Measurements from ENCODE around the gene ORAI2. TPM values are rescaled to one million over a fixed set of nuclear protein-coding genes. Genes with fewer than 3 reads are reported as not detected.

ORAI2 gene
- total and polyA plus RNA-seq, 2 of the 13 experiments (the other 11 are each of a cell fraction or from before 2014, with no cell fraction given): 3.0 to 6.0 TPM

DNA sequence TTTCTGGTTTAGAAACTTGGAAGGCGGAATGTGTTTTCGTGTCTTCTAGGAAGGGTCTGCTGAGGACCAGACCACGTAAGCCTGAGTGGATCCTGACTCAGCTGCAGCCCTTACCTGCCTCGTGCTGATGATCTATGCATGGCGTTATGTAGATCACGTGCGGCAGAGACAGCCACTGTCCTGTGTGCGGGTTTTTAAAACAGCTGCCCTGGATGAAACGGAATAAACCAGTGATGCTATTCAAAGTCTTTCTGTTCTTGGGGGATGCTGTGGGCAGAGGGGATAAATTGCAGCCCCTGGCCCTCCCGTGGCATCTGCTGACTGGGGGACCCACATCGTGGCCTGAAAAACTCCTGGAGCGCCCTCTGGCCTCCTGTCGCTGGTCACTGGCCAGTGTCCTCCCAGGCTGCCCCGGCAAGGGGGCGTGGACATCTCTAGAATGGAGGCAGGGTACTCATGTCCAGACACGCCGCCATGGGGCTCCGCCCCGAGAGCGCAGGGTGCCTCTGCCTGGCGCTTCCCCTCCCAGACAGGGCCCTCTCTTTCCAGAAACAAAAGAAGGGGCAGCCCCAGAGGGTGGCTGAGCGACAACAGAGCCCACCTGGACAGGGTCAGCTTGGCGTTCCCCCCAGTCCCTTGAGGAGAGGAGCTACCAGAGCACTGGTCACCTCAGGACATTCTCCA is 18.1 kb downstream of the ORAI2 start (continued):
- TF ChIP-seq, protein P1, sequence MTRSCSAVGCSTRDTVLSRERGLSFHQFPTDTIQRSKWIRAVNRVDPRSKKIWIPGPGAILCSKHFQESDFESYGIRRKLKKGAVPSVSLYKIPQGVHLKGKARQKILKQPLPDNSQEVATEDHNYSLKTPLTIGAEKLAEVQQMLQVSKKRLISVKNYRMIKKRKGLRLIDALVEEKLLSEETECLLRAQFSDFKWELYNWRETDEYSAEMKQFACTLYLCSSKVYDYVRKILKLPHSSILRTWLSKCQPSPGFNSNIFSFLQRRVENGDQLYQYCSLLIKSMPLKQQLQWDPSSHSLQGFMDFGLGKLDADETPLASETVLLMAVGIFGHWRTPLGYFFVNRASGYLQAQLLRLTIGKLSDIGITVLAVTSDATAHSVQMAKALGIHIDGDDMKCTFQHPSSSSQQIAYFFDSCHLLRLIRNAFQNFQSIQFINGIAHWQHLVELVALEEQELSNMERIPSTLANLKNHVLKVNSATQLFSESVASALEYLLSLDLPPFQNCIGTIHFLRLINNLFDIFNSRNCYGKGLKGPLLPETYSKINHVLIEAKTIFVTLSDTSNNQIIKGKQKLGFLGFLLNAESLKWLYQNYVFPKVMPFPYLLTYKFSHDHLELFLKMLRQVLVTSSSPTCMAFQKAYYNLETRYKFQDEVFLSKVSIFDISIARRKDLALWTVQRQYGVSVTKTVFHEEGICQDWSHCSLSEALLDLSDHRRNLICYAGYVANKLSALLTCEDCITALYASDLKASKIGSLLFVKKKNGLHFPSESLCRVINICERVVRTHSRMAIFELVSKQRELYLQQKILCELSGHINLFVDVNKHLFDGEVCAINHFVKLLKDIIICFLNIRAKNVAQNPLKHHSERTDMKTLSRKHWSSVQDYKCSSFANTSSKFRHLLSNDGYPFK (CRISPR knock-in tag; IDR thresholded peaks at IDR 0.05; ENCODE audit: borderline replicate concordance): peak; percentile 98
- TF ChIP-seq ZNF234 (CRISPR knock-in tag; conservative IDR thresholded peaks at IDR 0.05): no peak
- TF ChIP-seq TBP (CRISPR knock-in tag; IDR thresholded peaks at IDR 0.05): no peak
- TF ChIP-seq SMYD3 (CRISPR knock-in tag; IDR thresholded peaks at IDR 0.05): no peak
- TF ChIP-seq SOX13 (IDR thresholded peaks at IDR 0.05): no peak
- no peak for TF ChIP-seq SOX13 (CRISPR knock-in tag; conservative IDR thresholded peaks at IDR 0.05 in 1 of 2, IDR thresholded peaks at IDR 0.05 in 1 of 2)
- TF ChIP-seq ZNF549 (CRISPR knock-in tag; IDR thresholded peaks at IDR 0.05): no peak
- peak in 1 of 2 experiments; percentile 57; a peak in 3 of 4 replicates for TF ChIP-seq POLR2A (IDR thresholded peaks at IDR 0.05; ENCODE audit: insufficient read depth in 1 of 2, low read depth in 2 of 2, low read length in 2 of 2)
- TF ChIP-seq ZNF761 (CRISPR knock-in tag; conservative IDR thresholded peaks at IDR 0.05): no peak
- TF ChIP-seq ZNF766 (CRISPR knock-in tag; IDR thresholded peaks at IDR 0.05; ENCODE audit: borderline replicate concordance): no peak
- no peak for TF ChIP-seq TOE1 (CRISPR knock-in tag; IDR thresholded peaks at IDR 0.05)
- TF ChIP-seq, protein P2, sequence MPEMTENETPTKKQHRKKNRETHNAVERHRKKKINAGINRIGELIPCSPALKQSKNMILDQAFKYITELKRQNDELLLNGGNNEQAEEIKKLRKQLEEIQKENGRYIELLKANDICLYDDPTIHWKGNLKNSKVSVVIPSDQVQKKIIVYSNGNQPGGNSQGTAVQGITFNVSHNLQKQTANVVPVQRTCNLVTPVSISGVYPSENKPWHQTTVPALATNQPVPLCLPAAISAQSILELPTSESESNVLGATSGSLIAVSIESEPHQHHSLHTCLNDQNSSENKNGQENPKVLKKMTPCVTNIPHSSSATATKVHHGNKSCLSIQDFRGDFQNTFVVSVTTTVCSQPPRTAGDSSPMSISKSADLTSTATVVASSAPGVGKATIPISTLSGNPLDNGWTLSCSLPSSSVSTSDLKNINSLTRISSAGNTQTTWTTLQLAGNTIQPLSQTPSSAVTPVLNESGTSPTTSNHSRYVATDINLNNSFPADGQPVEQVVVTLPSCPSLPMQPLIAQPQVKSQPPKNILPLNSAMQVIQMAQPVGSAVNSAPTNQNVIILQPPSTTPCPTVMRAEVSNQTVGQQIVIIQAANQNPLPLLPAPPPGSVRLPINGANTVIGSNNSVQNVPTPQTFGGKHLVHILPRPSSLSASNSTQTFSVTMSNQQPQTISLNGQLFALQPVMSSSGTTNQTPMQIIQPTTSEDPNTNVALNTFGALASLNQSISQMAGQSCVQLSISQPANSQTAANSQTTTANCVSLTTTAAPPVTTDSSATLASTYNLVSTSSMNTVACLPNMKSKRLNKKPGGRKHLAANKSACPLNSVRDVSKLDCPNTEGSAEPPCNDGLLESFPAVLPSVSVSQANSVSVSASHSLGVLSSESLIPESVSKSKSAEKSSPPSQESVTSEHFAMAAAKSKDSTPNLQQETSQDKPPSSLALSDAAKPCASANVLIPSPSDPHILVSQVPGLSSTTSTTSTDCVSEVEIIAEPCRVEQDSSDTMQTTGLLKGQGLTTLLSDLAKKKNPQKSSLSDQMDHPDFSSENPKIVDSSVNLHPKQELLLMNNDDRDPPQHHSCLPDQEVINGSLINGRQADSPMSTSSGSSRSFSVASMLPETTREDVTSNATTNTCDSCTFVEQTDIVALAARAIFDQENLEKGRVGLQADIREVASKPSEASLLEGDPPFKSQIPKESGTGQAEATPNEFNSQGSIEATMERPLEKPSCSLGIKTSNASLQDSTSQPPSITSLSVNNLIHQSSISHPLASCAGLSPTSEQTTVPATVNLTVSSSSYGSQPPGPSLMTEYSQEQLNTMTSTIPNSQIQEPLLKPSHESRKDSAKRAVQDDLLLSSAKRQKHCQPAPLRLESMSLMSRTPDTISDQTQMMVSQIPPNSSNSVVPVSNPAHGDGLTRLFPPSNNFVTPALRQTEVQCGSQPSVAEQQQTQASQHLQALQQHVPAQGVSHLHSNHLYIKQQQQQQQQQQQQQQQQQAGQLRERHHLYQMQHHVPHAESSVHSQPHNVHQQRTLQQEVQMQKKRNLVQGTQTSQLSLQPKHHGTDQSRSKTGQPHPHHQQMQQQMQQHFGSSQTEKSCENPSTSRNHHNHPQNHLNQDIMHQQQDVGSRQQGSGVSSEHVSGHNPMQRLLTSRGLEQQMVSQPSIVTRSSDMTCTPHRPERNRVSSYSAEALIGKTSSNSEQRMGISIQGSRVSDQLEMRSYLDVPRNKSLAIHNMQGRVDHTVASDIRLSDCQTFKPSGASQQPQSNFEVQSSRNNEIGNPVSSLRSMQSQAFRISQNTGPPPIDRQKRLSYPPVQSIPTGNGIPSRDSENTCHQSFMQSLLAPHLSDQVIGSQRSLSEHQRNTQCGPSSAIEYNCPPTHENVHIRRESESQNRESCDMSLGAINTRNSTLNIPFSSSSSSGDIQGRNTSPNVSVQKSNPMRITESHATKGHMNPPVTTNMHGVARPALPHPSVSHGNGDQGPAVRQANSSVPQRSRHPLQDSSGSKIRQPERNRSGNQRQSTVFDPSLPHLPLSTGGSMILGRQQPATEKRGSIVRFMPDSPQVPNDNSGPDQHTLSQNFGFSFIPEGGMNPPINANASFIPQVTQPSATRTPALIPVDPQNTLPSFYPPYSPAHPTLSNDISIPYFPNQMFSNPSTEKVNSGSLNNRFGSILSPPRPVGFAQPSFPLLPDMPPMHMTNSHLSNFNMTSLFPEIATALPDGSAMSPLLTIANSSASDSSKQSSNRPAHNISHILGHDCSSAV (CRISPR knock-in tag; IDR thresholded peaks at IDR 0.05; ENCODE audit: borderline replicate concordance): no peak
- no peak for TF ChIP-seq ZNF160 (CRISPR knock-in tag; IDR thresholded peaks at IDR 0.05)
- no peak for TF ChIP-seq TARDBP (CRISPR knock-in tag; IDR thresholded peaks at IDR 0.05)
- no peak for TF ChIP-seq ZNF34 (CRISPR knock-in tag; IDR thresholded peaks at IDR 0.05; ENCODE audit: borderline replicate concordance)
- TF ChIP-seq MYNN (CRISPR knock-in tag; IDR thresholded peaks at IDR 0.05; ENCODE audit: low read depth): no peak
- TF ChIP-seq, protein P3, sequence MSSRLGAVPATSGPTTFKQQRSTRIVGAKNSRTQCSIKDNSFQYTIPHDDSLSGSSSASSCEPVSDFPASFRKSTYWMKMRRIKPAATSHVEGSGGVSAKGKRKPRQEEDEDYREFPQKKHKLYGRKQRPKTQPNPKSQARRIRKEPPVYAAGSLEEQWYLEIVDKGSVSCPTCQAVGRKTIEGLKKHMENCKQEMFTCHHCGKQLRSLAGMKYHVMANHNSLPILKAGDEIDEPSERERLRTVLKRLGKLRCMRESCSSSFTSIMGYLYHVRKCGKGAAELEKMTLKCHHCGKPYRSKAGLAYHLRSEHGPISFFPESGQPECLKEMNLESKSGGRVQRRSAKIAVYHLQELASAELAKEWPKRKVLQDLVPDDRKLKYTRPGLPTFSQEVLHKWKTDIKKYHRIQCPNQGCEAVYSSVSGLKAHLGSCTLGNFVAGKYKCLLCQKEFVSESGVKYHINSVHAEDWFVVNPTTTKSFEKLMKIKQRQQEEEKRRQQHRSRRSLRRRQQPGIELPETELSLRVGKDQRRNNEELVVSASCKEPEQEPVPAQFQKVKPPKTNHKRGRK (CRISPR knock-in tag; IDR thresholded peaks at IDR 0.05): no peak

Data from HepG2 (cell line).